HG03442 (cell line): Measurements from ENCODE around the gene LY6G6F.
"Not testable (repeated sequence)": the region's sequence is repeated elsewhere in the genome, so short reads cannot be mapped to it uniquely, and the experiment has no call there.

ENCODE experiments used
- ATAC-seq: cut with Tn5 transposase; IDR thresholded peaks from one replicate; pipeline ENCODE4 v1.9.1; 2021; ENCODE audit warnings: mild to moderate bottlenecking, moderate library complexity; ENCODE audit not compliant: unreplicated experiment

LY6G6F gene

GRCh38 chr6:31701666-31702404 is 4.8 kb upstream of the LY6G6F start:
- ATAC-seq, result no peak

GRCh38 chr6:31702405-31702818 is 4.3 kb upstream of the LY6G6F start:
- ATAC-seq, result no peak

GRCh38 chr6:31702819-31703716 is 3.6 kb upstream of the LY6G6F start, which contains the start of gene ABHD16A:
ABHD16A (minus strand) TSS chr6:31703324; CDS start chr6:31703281, 43 bp downstream.
- peak; percentile 86 for ATAC-seq

GRCh38 chr6:31705931-31706330 is 735 bp upstream of the LY6G6F start:
- no peak for ATAC-seq

GRCh38 chr6:31707701-31708100 is 1.0 kb downstream of the LY6G6F start:
- no peak for ATAC-seq

GRCh38 chr6:31708224-31708623 is 1.6 kb downstream of the LY6G6F start:
- no peak for ATAC-seq

GRCh38 chr6:31709157-31709556 is 2.5 kb downstream of the LY6G6F start:
- ATAC-seq, result not testable (repeated sequence)

- no peak for ATAC-seq
Measured at GRCh38 chr6:31710523-31711219, 4.0 kb downstream of the LY6G6F start.

- ATAC-seq, result no peak
Measured at GRCh38 chr6:31711233-31711632, 4.6 kb downstream of the LY6G6F start.

GRCh38 chr6:31712296-31712695 is 5.6 kb downstream of the LY6G6F start:
- ATAC-seq, result no peak

- no peak for ATAC-seq
Measured at GRCh38 chr6:31713465-31713864, 6.8 kb downstream of the LY6G6F start.

GRCh38 chr6:31713991-31714684 is 7.5 kb downstream of the LY6G6F start:
- ATAC-seq, result no peak

- no peak for ATAC-seq
Measured at GRCh38 chr6:31715022-31715958, 8.6 kb downstream of the LY6G6F start, which contains the start of gene LY6G6D. LY6G6D (plus strand) TSS chr6:31715348; CDS start chr6:31715356, 8 bp downstream.

GRCh38 chr6:31717499-31718222 is 11.0 kb downstream of the LY6G6F start:
- ATAC-seq, result no peak

GRCh38 chr6:31718265-31718664 is 11.6 kb downstream of the LY6G6F start:
- ATAC-seq, result no peak

GRCh38 chr6:31719001-31719400 is 12.3 kb downstream of the LY6G6F start:
- no peak for ATAC-seq

- ATAC-seq, result no peak
Measured at GRCh38 chr6:31720196-31720770, 13.6 kb downstream of the LY6G6F start.

- no peak for ATAC-seq
Measured at GRCh38 chr6:31721351-31722020, 14.8 kb downstream of the LY6G6F start, which contains the start of gene LY6G6C. LY6G6C (minus strand) TSS chr6:31721746; CDS start chr6:31721679, 67 bp downstream.
